GM12891 (cell line): Measurements from ENCODE around the gene CDH22.

Source experiments
- POLR2A ChIP-seq: IDR thresholded peaks from 2 replicates; pipeline ENCODE4 v1.6.1; 2011; ENCODE audit warnings: low read depth, low read length, control low read depth
- SPI1 ChIP-seq: IDR thresholded peaks from 2 replicates; pipeline ENCODE4 v1.6.1; 2011; ENCODE audit warnings: low read depth, low read length, control low read depth
- TAF1 ChIP-seq: IDR thresholded peaks from 2 replicates; pipeline ENCODE4 v1.6.1; 2011; ENCODE audit warnings: low read depth, low read length, control low read depth

DNA sequence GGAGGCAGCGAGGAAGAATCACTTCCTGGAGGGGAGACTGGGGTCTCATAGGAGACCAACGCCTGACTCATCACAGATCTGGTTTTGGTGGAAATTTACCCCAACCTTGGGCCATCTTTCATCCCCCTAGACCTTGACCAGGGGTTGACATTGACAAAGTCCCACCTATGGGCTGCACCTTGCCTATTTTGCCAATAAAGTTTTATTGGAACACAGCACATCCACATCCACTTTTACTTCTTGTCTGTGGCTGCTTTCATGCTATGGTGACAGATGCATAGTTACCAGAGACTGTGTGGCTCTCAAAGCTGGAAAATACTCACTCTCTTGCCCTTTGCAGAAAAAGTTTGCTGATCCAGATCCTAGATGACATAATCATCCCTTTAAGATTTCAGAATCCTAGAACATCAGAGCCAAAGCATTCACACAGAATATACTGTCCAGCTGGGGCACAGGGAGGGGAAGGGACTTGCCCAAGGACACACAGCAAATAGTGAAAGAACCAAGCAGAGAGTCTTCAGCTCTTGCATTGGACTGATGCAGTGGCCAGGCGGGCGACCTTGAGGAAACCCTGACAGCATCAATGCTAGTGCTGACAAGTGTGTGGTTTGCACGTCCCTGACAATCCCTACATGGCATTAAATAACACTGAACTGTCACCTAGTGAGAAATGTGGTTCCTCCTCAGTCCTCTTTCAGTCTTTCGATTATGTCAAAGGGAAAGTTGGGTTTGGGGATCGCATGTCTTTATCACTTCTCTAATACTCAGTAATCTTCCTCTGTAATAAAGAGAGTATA lies 149.0 kb downstream of the CDH22 start:
- TF ChIP-seq TAF1 (no peak), POLR2A (no peak), SPI1 (no peak)
